CD4-positive, alpha-beta memory T cell (primary cell): ENCODE results near the gene SSRP1. TPM values are rescaled to one million over a fixed set of nuclear protein-coding genes. Genes with fewer than 3 reads are reported as not detected.

Experiments used
- CTCF ChIA-PET: fragments of 350-600 bp; sonication (Branson Sonifier 250); formaldehyde crosslinking; loops from one replicate; lab custom pipeline; 2021; ENCODE audit warnings: inconsistent platforms; ENCODE audit not compliant: partially characterized antibody; lab: Charles Lee
- POLR2A ChIA-PET: fragments of 350-600 bp; sonication (Branson Sonifier 250); formaldehyde crosslinking; loops from one replicate; lab custom pipeline; 2021; ENCODE audit not compliant: partially characterized antibody; lab: Charles Lee
- DNase-seq, 5 donors: peaks; one replicate each; pipeline versions ENCODE4 v3.0.0 to v3.0.0-alpha.2; 2020 to 2022; ENCODE audit warnings: mixed read lengths in 1 of 5
- H3K27ac ChIP-seq: one replicate; pipeline ENCODE4 v1.7.0; 2013; ENCODE audit warnings: low read depth, low read length
- H3K27me3 ChIP-seq: 2 replicates; pipeline ENCODE4 v1.7.0; 2013; ENCODE audit warnings: mild to moderate bottlenecking, low read length, moderate library complexity; ENCODE audit not compliant: insufficient read depth
- H3K36me3 ChIP-seq: 2 replicates; pipeline ENCODE4 v1.7.0; 2013; ENCODE audit warnings: mild to moderate bottlenecking, low read length, moderate library complexity; ENCODE audit not compliant: insufficient read depth
- H3K4me1 ChIP-seq: 2 replicates; pipeline ENCODE4 v1.7.0; 2013; ENCODE audit warnings: mild to moderate bottlenecking, low read length, moderate library complexity; ENCODE audit not compliant: insufficient read depth
- H3K4me3 ChIP-seq, 2 donors: one replicate each; pipeline ENCODE4 v1.7.0; 2013; ENCODE audit warnings: low read length in 2 of 2, mild to moderate bottlenecking in 1 of 2
- H3K9me3 ChIP-seq, 2 donors: one replicate each; pipeline ENCODE4 v1.7.0; 2013; ENCODE audit warnings: low read length in 2 of 2, control low read depth in 1 of 2; ENCODE audit not compliant: control insufficient read depth in 1 of 2
- H3K27ac Mint-ChIP-seq, 7 donors: one replicate each; pipeline ENCODE4 v1.8.0; 2020 to 2021; ENCODE audit warnings: mixed read lengths in 7 of 7, mild to moderate bottlenecking in 6 of 7, inconsistent platforms in 3 of 7, moderate library complexity in 3 of 7
- H3K27me3 Mint-ChIP-seq, 2 donors: one replicate each; pipeline ENCODE4 v1.8.0; 2020 to 2021; ENCODE audit warnings: mixed read lengths in 2 of 2
- H3K36me3 Mint-ChIP-seq, 2 donors: one replicate each; pipeline ENCODE4 v1.8.0; 2020 to 2021; ENCODE audit warnings: mixed read lengths in 2 of 2, inconsistent platforms in 1 of 2, mild to moderate bottlenecking in 1 of 2
- H3K4me1 Mint-ChIP-seq, 4 donors: one replicate each; pipeline ENCODE4 v1.8.0; 2020 to 2021; ENCODE audit warnings: mixed read lengths in 4 of 4, mild to moderate bottlenecking in 1 of 4
- H3K4me3 Mint-ChIP-seq, 8 donors: one replicate each; pipeline ENCODE4 v1.8.0; 2020 to 2021; ENCODE audit warnings: mixed read lengths in 8 of 8, mild to moderate bottlenecking in 7 of 8, moderate library complexity in 6 of 8, inconsistent platforms in 3 of 8
- H3K9me3 Mint-ChIP-seq, 8 donors: one replicate each; pipeline ENCODE4 v1.8.0; 2020 to 2021; ENCODE audit warnings: mixed read lengths in 8 of 8, mild to moderate bottlenecking in 5 of 8, inconsistent platforms in 3 of 8, moderate library complexity in 1 of 8
- intact Hi-C: fragments of 100-400 bp; cut with micrococcal nuclease; formaldehyde crosslinking; loops from one replicate; pipeline ENCODE4 v1.15.1; 2023
- polyA plus RNA-seq, 2 donors: library from polyadenylated mRNA; unstranded; fragments of 300-500 nt; fragmentation: Illumina TruSeq; gene quantifications; one replicate each; pipeline ENCODE4 v1.2.3, GENCODE V29; 2021
- total RNA-seq, 2 experiments: library from RNA; stranded (reverse); gene quantifications; one replicate each; pipeline ENCODE4 v1.2.3, GENCODE V29; 2021

SSRP1 gene
- total and polyA plus RNA-seq, 4 experiments from 2014 or later = 19.6 to 74.3 (median 55.6) TPM

GRCh38 chr11:57320719-57321387 is 14.8 kb downstream of the SSRP1 start:
- Mint-ChIP-seq H3K4me3 (no peak overlapping the region), H3K4me1 (peaks cover 20 to 42% (median 26%) of the 10 kb centered on the region in 4 donors), H3K9me3 (no peaks in the 10 kb centered on the region), H3K27ac (peak overlapping the region in 3 of 7 donors; percentile 63 to 99 (median 71)), H3K36me3 (peaks cover 5 to 15% of the 10 kb centered on the region in 2 donors), H3K27me3 (no peaks in the 10 kb centered on the region)
- Histone ChIP-seq H3K9me3 (no peaks in the 10 kb centered on the region), H3K4me3 (no peak overlapping the region), H3K27me3 (no peaks in the 10 kb centered on the region), H3K27ac (no peak overlapping the region), H3K4me1 (peaks cover 24% of the 10 kb centered on the region), H3K36me3 (peaks cover 9% of the 10 kb centered on the region)
- CTCF ChIA-PET = interaction anchor here (0.7 to 1.5 kb wide), 3 partner anchors 17 to 213 kb away, joined by 3 to 4 read pairs (median 3); partner anchors contain the start of gene P2RX3
- POLR2A ChIA-PET = interaction anchor here (1.3 kb wide), 1 partner anchor 14 kb away, joined by 4 read pairs; no protein-coding TSS in a partner anchor
- no peak for DNase-seq
- intact Hi-C loops = no loop called here

- Mint-ChIP-seq H3K4me1 (peaks cover 13 to 35% (median 20%) of the 10 kb centered on the region in 4 donors), H3K27me3 (no peaks in the 10 kb centered on the region), H3K9me3 (no peaks in the 10 kb centered on the region), H3K4me3 (no peak overlapping the region), H3K27ac (no peak overlapping the region), H3K36me3 (peaks cover 5 to 9% of the 10 kb centered on the region in 2 donors)
- no peaks in the 10 kb centered on the region for H3K9me3 ChIP-seq
- H3K27me3 ChIP-seq = no peaks in the 10 kb centered on the region
- CTCF ChIA-PET = no interaction called here
- H3K27ac ChIP-seq = no peak overlapping the region
- POLR2A ChIA-PET = no interaction called here
- peaks cover 9% of the 10 kb centered on the region for H3K36me3 ChIP-seq
- H3K4me1 ChIP-seq = peaks cover 18% of the 10 kb centered on the region
- H3K4me3 ChIP-seq = no peak overlapping the region
- intact Hi-C loops = no loop called here
- DNase-seq = no peak
These were observed 15.5 kb downstream of the SSRP1 start for GRCh38 chr11:57320067-57320718.

GRCh38 chr11:57318178-57318577 is 17.5 kb downstream of the SSRP1 start:
- peaks cover 2 to 8% of the 10 kb centered on the region in 2 donors for H3K36me3 Mint-ChIP-seq
- no peak overlapping the region for H3K4me3 ChIP-seq
- intact Hi-C loops = no loop called here
- H3K36me3 ChIP-seq = peaks cover 9% of the 10 kb centered on the region
- peaks cover 10% of the 10 kb centered on the region for H3K4me1 ChIP-seq
- peaks cover 5 to 22% (median 12%) of the 10 kb centered on the region in 4 donors for H3K4me1 Mint-ChIP-seq
- H3K9me3 ChIP-seq = no peaks in the 10 kb centered on the region
- no peak for DNase-seq
- ChIA-PET CTCF (no interaction called here), POLR2A (interaction anchor here (1.2 kb wide), 1 partner anchor 17 kb away, joined by 4 read pairs; the partner anchor contains the start of gene SSRP1)
- H3K27me3 Mint-ChIP-seq = no peaks in the 10 kb centered on the region
- no peaks in the 10 kb centered on the region for H3K27me3 ChIP-seq
- no peak overlapping the region for H3K27ac ChIP-seq
- H3K9me3 Mint-ChIP-seq = no peaks in the 10 kb centered on the region
- no peak overlapping the region for H3K27ac Mint-ChIP-seq
- H3K4me3 Mint-ChIP-seq = no peak overlapping the region

GRCh38 chr11:57316017-57316416 is 19.7 kb downstream of the SSRP1 start:
- Histone ChIP-seq H3K27ac (no peak overlapping the region), H3K4me3 (no peak overlapping the region), H3K27me3 (no peaks in the 10 kb centered on the region), H3K9me3 (no peaks in the 10 kb centered on the region), H3K4me1 (peaks cover 12% of the 10 kb centered on the region), H3K36me3 (peaks cover 9% of the 10 kb centered on the region)
- DNase-seq = no peak
- intact Hi-C loops = no loop called here
- no peak overlapping the region for H3K4me3 Mint-ChIP-seq
- peaks cover 4 to 13% (median 12%) of the 10 kb centered on the region in 4 donors for H3K4me1 Mint-ChIP-seq
- POLR2A ChIA-PET = no interaction called here
- H3K27ac Mint-ChIP-seq = no peak overlapping the region
- no peaks in the 10 kb centered on the region for H3K9me3 Mint-ChIP-seq
- CTCF ChIA-PET = no interaction called here
- H3K27me3 Mint-ChIP-seq = peaks cover 0 to 2% of the 10 kb centered on the region in 2 donors
- peaks cover 5 to 8% of the 10 kb centered on the region in 2 donors for H3K36me3 Mint-ChIP-seq

- Histone ChIP-seq H3K9me3 (no peaks in the 10 kb centered on the region), H3K27me3 (no peaks in the 10 kb centered on the region), H3K27ac (no peak overlapping the region), H3K4me3 (no peak overlapping the region), H3K4me1 (peaks cover 17% of the 10 kb centered on the region), H3K36me3 (peaks cover 9% of the 10 kb centered on the region)
- H3K27ac Mint-ChIP-seq = no peak overlapping the region
- peaks cover 4 to 5% of the 10 kb centered on the region in 2 donors for H3K36me3 Mint-ChIP-seq
- intact Hi-C loops = no loop called here
- H3K27me3 Mint-ChIP-seq = peaks cover 0 to 2% of the 10 kb centered on the region in 2 donors
- H3K4me1 Mint-ChIP-seq = peaks cover 6 to 13% (median 10%) of the 10 kb centered on the region in 4 donors
- DNase-seq = no peak
- no peaks in the 10 kb centered on the region for H3K9me3 Mint-ChIP-seq
- H3K4me3 Mint-ChIP-seq = no peak overlapping the region
- POLR2A ChIA-PET = no interaction called here
- CTCF ChIA-PET = no interaction called here
These were observed 20.2 kb downstream of the SSRP1 start for GRCh38 chr11:57315491-57315890.

GRCh38 chr11:57314221-57314973 is 21.3 kb downstream of the SSRP1 start:
- H3K4me1 Mint-ChIP-seq = peaks cover 6 to 13% (median 10%) of the 10 kb centered on the region in 4 donors
- H3K36me3 ChIP-seq = peaks cover 9% of the 10 kb centered on the region
- no peak overlapping the region for H3K27ac ChIP-seq
- no peak overlapping the region for H3K27ac Mint-ChIP-seq
- H3K4me3 ChIP-seq = no peak overlapping the region
- POLR2A ChIA-PET = no interaction called here
- H3K9me3 ChIP-seq = no peaks in the 10 kb centered on the region
- H3K4me1 ChIP-seq = peaks cover 17% of the 10 kb centered on the region
- H3K27me3 Mint-ChIP-seq = peaks cover 0 to 2% of the 10 kb centered on the region in 2 donors
- intact Hi-C loops = no loop called here
- H3K27me3 ChIP-seq = no peaks in the 10 kb centered on the region
- peaks cover 5 to 11% of the 10 kb centered on the region in 2 donors for H3K36me3 Mint-ChIP-seq
- no peak for DNase-seq
- CTCF ChIA-PET = no interaction called here
- no peaks in the 10 kb centered on the region for H3K9me3 Mint-ChIP-seq
- no peak overlapping the region for H3K4me3 Mint-ChIP-seq

- Histone ChIP-seq H3K36me3 (peaks cover 9% of the 10 kb centered on the region), H3K4me1 (peaks cover 17% of the 10 kb centered on the region), H3K27me3 (no peaks in the 10 kb centered on the region), H3K4me3 (no peak overlapping the region), H3K9me3 (no peaks in the 10 kb centered on the region), H3K27ac (no peak overlapping the region)
- H3K36me3 Mint-ChIP-seq = peaks cover 4 to 11% of the 10 kb centered on the region in 2 donors
- H3K4me3 Mint-ChIP-seq = no peak overlapping the region
- no peaks in the 10 kb centered on the region for H3K9me3 Mint-ChIP-seq
- intact Hi-C loops = no loop called here
- ChIA-PET CTCF (no interaction called here), POLR2A (no interaction called here)
- no peak overlapping the region for H3K27ac Mint-ChIP-seq
- no peak for DNase-seq
- peaks cover 0 to 2% of the 10 kb centered on the region in 2 donors for H3K27me3 Mint-ChIP-seq
- H3K4me1 Mint-ChIP-seq = peaks cover 6 to 13% (median 9%) of the 10 kb centered on the region in 4 donors
These were observed 21.9 kb downstream of the SSRP1 start for GRCh38 chr11:57313788-57314135.
